Caco-2 (cell line): ENCODE measurements around the gene FGF14. TPM values are rescaled to one million over a fixed set of nuclear protein-coding genes. Genes with fewer than 3 reads are reported as not detected.

ENCODE experiments used
- BruUV-seq: library from RNA; stranded (reverse); fragments of 400-500 nt; replicated peaks from 2 replicates; lab custom pipeline; 2021; lab: Mats Ljungman, UMichigan
- CTCF ChIA-PET: fragments of 300-600 bp; sonication (Branson Sonifier 250); formaldehyde crosslinking; loops from one replicate; lab custom pipeline; 2022; ENCODE audit warnings: antibody characterized with exemption; lab: Charles Lee
- POLR2A ChIA-PET: fragments of 300-600 bp; sonication (Branson Sonifier 250); formaldehyde crosslinking; loops from one replicate; lab custom pipeline; 2022; ENCODE audit warnings: antibody characterized with exemption; lab: Charles Lee
- DNase-seq, 2 experiments: peaks; one replicate each; pipeline versions ENCODE4 v3.0.0 to v3.0.0-alpha.2; 2020 to 2022
- H3K27me3 ChIP-seq: replicated peaks from 2 replicates; pipeline ENCODE4 v1.6.0; 2011; ENCODE audit warnings: low read length; ENCODE audit not compliant: control insufficient read depth, insufficient read depth
- H3K36me3 ChIP-seq: 2 replicates; pipeline ENCODE4 v1.5.1; 2011; ENCODE audit warnings: low read length; ENCODE audit not compliant: control insufficient read depth, insufficient read depth
- H3K4me1 ChIP-seq: fragments of 250-450 bp; sonication (Bioruptor Pico); 2 replicates; pipeline ENCODE4 v1.5.1; 2020; ENCODE audit warnings: mild to moderate bottlenecking
- H3K4me3 ChIP-seq: 2 replicates; pipeline ENCODE4 v1.5.1; 2011; ENCODE audit warnings: low read depth, mild to moderate bottlenecking, control low read depth, low read length
- H3K9me3 ChIP-seq: fragments of 250-450 bp; sonication (Bioruptor Pico); 2 replicates; pipeline ENCODE4 v1.5.1; 2020; ENCODE audit warnings: mild to moderate bottlenecking, moderate library complexity
- H3K27ac Mint-ChIP-seq: one replicate; pipeline ENCODE4 v1.8.0; 2022; ENCODE audit warnings: mixed read lengths; ENCODE audit not compliant: unreplicated experiment
- H3K27me3 Mint-ChIP-seq: one replicate; pipeline ENCODE4 v1.8.0; 2022; ENCODE audit warnings: mixed read lengths; ENCODE audit not compliant: insufficient read depth, unreplicated experiment
- H3K36me3 Mint-ChIP-seq: one replicate; pipeline ENCODE4 v1.8.0; 2022; ENCODE audit warnings: mild to moderate bottlenecking, mixed read lengths; ENCODE audit not compliant: insufficient read depth, unreplicated experiment
- H3K4me1 Mint-ChIP-seq: one replicate; pipeline ENCODE4 v1.8.0; 2022; ENCODE audit warnings: low read depth, mixed read lengths; ENCODE audit not compliant: unreplicated experiment
- H3K4me3 Mint-ChIP-seq: one replicate; pipeline ENCODE4 v1.8.0; 2022; ENCODE audit warnings: mild to moderate bottlenecking, moderate library complexity, mixed read lengths; ENCODE audit not compliant: unreplicated experiment
- H3K9me3 Mint-ChIP-seq: one replicate; pipeline ENCODE4 v1.8.0; 2022; ENCODE audit warnings: mixed read lengths; ENCODE audit not compliant: unreplicated experiment
- intact Hi-C: fragments of 100-400 bp; cut with micrococcal nuclease; formaldehyde crosslinking; loops from one replicate; pipeline ENCODE4 v1.10.0; 2022; ENCODE audit not compliant: unreplicated experiment
- total RNA-seq: library from RNA; stranded (reverse); gene quantifications from 2 replicates; pipeline ENCODE4 v1.2.3, GENCODE V29; 2022
- TF ChIP-seq, protein P1 (sequence below), 2 experiments: fragments of 200-600 bp in 1 of 2; IDR thresholded peaks; 1 replicate in 1 of 2; 2 replicates in 1 of 2; pipeline versions ENCODE4 v1.5.1 to v1.8.0; 2011 to 2022; ENCODE audit warnings: antibody characterized with exemption in 1 of 2, control low read depth in 1 of 2, inconsistent platforms in 1 of 2, low read depth in 1 of 2, low read length in 1 of 2, mild to moderate bottlenecking in 1 of 2, moderate library complexity in 1 of 2; ENCODE audit not compliant: insufficient read depth in 1 of 2, severe bottlenecking in 1 of 2, unreplicated experiment in 1 of 2

The FGF14 gene
- total RNA-seq, 1 experiment from 2014 or later = not detected

GRCh38 chr13:102117175-102117831, 284.5 kb downstream of the FGF14 start:
- no peak overlapping the region for H3K4me3 Mint-ChIP-seq
- DNase-seq = no peak
- peaks cover 16% of the 10 kb centered on the region for H3K27me3 Mint-ChIP-seq
- Histone ChIP-seq H3K27me3 (no peaks in the 10 kb centered on the region; the same call in 1 of the 2 replicates), H3K4me1 (no peaks in the 10 kb centered on the region), H3K9me3 (no peaks in the 10 kb centered on the region), H3K36me3 (no peaks in the 10 kb centered on the region), H3K4me3 (no peak overlapping the region)
- no TSS peak for BruUV-seq
- no peaks in the 10 kb centered on the region for H3K4me1 Mint-ChIP-seq
- CTCF ChIA-PET = no interaction called here
- no peaks in the 10 kb centered on the region for H3K36me3 Mint-ChIP-seq
- intact Hi-C loops = no loop called here
- no peaks in the 10 kb centered on the region for H3K9me3 Mint-ChIP-seq
- POLR2A ChIA-PET = no interaction called here
- no peak overlapping the region for H3K27ac Mint-ChIP-seq
- TF ChIP-seq, protein P1, sequence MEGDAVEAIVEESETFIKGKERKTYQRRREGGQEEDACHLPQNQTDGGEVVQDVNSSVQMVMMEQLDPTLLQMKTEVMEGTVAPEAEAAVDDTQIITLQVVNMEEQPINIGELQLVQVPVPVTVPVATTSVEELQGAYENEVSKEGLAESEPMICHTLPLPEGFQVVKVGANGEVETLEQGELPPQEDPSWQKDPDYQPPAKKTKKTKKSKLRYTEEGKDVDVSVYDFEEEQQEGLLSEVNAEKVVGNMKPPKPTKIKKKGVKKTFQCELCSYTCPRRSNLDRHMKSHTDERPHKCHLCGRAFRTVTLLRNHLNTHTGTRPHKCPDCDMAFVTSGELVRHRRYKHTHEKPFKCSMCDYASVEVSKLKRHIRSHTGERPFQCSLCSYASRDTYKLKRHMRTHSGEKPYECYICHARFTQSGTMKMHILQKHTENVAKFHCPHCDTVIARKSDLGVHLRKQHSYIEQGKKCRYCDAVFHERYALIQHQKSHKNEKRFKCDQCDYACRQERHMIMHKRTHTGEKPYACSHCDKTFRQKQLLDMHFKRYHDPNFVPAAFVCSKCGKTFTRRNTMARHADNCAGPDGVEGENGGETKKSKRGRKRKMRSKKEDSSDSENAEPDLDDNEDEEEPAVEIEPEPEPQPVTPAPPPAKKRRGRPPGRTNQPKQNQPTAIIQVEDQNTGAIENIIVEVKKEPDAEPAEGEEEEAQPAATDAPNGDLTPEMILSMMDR (IDR thresholded peaks at IDR 0.05; ENCODE audit: insufficient read depth in 1 of 2, low read depth in 1 of 2, low read length in 1 of 2, severe bottlenecking in 1 of 2, unreplicated experiment in 1 of 2) = no peak

GRCh38 chr13:102103469-102103868, 298.4 kb downstream of the FGF14 start:
- CTCF ChIA-PET = no interaction called here
- POLR2A ChIA-PET = no interaction called here
- intact Hi-C loops = no loop called here

GRCh38 chr13:102100234-102100633, 301.6 kb downstream of the FGF14 start:
- Mint-ChIP-seq H3K4me3 (no peak overlapping the region), H3K36me3 (no peaks in the 10 kb centered on the region), H3K4me1 (no peaks in the 10 kb centered on the region), H3K27me3 (peaks cover 6% of the 10 kb centered on the region), H3K27ac (no peak overlapping the region), H3K9me3 (no peaks in the 10 kb centered on the region)
- Histone ChIP-seq H3K27me3 (no peaks in the 10 kb centered on the region), H3K4me3 (no peak overlapping the region), H3K9me3 (no peaks in the 10 kb centered on the region), H3K4me1 (no peaks in the 10 kb centered on the region), H3K36me3 (no peaks in the 10 kb centered on the region)
- BruUV-seq = no TSS peak
- POLR2A ChIA-PET = no interaction called here
- DNase-seq = no peak
- TF ChIP-seq, protein P1 (IDR thresholded peaks at IDR 0.05; ENCODE audit: insufficient read depth in 1 of 2, low read depth in 1 of 2, low read length in 1 of 2, severe bottlenecking in 1 of 2, unreplicated experiment in 1 of 2) = no peak
- intact Hi-C loops = no loop called here
- CTCF ChIA-PET = no interaction called here

More at GRCh38 chr13:102103469-102103868, 298.4 kb downstream of the FGF14 start:
- DNase-seq = no peak
- H3K27me3 Mint-ChIP-seq = peaks cover 6% of the 10 kb centered on the region
- Histone ChIP-seq H3K9me3 (no peaks in the 10 kb centered on the region), H3K36me3 (no peaks in the 10 kb centered on the region), H3K4me3 (no peak overlapping the region), H3K4me1 (no peaks in the 10 kb centered on the region), H3K27me3 (no peaks in the 10 kb centered on the region)
- no peak overlapping the region for H3K27ac Mint-ChIP-seq
- H3K4me3 Mint-ChIP-seq = no peak overlapping the region
- no peaks in the 10 kb centered on the region for H3K4me1 Mint-ChIP-seq
- TF ChIP-seq, protein P1 (IDR thresholded peaks at IDR 0.05; ENCODE audit: insufficient read depth in 1 of 2, low read depth in 1 of 2, low read length in 1 of 2, severe bottlenecking in 1 of 2, unreplicated experiment in 1 of 2) = no peak
- H3K36me3 Mint-ChIP-seq = no peaks in the 10 kb centered on the region
- no peaks in the 10 kb centered on the region for H3K9me3 Mint-ChIP-seq
- no TSS peak for BruUV-seq
